ENCODE data around the gene OSTN.

Gene OSTN

GRCh38 chr3:191314109-191314728 lies 115.2 kb downstream of the OSTN start:
- DNase-seq: no peak
